HG02840 (cell line): Measurements from ENCODE around the gene HPCAL1.

ENCODE experiments used
- ATAC-seq: cut with Tn5 transposase; IDR thresholded peaks from one replicate; pipeline ENCODE4 v1.9.1; 2021; ENCODE audit warnings: mild to moderate bottlenecking, moderate library complexity, moderate number of reproducible peaks; ENCODE audit not compliant: unreplicated experiment, low FRiP score

The HPCAL1 gene

DNA sequence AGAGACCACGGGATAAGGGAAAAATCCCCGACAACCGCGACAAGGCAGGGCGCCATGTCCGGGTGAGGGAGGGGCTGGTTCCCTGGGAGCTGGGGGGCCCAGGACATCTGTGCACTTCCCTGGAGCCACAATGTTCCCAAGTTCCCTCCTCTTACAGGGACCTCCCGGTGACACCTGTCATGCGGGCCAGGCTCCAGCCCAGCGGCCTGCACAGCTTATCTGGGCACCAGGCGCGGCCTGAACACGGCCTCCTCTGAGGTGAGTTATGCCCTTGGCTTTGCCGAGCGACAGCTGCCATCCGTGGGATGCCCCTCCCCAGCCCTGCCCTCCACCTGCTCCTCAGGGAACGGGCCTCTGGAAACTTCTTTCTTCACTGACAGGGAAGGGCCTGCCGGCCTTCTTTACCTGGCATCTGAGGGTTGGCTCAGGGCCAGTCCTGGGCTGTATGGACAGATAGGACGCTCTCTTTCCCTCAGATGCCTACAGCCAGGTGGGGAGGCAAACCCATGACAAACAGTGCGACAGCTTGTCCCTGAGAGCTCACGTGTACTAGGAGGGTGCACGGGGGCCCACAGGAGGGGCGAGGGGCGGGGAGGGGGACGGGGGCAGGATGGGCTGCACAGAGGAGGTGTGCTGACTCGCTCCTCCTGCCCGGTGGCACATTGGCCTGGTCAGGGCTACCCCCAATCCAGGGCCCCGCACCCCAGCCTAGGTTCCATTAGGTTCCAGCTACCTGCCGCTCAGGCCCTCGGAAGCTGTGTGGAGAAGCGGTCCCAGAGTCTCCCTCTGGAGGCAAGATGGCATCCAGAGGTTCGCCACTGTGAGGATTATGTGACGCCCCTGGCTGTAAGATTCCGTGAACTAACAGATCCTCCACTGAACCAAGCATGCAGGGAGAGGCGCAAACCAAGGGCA lies 34.9 kb upstream of the HPCAL1 start:
- ATAC-seq = no peak

- ATAC-seq = no peak
Observed at GRCh38 chr2:10269291-10269690, 33.4 kb upstream of the HPCAL1 start.

- no peak for ATAC-seq
Observed at GRCh38 chr2:10269711-10270610, 32.7 kb upstream of the HPCAL1 start.

DNA sequence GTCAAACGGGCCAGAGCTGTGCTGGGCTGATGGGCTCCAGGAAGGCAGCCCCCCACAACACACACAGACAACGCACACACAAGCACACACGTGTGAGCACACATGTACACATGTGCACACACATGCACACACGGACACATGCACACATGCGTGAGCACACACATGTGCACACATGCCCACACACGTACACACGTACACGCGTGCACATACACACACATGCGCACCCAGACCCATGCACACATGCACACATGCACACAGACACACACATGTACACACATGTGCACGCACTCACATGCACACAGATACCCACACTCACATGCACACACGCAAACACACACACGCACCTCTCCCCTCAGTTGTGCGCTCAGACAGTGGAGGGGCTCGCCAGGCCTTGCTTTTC lies 31.2 kb upstream of the HPCAL1 start:
- ATAC-seq = no peak

DNA sequence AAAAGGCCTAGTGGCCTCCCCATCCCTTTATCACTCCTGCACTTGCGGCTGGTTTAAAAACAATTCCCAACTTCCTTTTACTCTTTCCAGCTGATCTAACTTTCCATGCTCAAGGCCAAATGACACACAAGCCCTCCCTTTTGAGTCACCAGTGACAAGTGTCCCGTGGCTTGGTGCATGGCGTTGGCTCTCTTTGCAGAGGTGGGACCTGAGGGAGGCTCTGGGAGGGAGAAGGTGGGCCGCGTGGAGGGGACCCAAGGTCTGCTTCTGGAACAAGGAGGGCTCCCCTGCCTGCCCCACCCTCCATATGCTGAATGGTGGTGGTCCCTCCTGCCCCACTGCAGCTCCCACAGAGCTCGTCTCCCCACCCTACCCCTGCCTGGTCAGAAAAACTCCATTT lies 30.8 kb upstream of the HPCAL1 start:
- no peak for ATAC-seq

- no peak for ATAC-seq
Observed at GRCh38 chr2:10272464-10272863, 30.2 kb upstream of the HPCAL1 start.

GRCh38 chr2:10273215-10274175 lies 29.2 kb upstream of the HPCAL1 start:
- no peak for ATAC-seq

DNA sequence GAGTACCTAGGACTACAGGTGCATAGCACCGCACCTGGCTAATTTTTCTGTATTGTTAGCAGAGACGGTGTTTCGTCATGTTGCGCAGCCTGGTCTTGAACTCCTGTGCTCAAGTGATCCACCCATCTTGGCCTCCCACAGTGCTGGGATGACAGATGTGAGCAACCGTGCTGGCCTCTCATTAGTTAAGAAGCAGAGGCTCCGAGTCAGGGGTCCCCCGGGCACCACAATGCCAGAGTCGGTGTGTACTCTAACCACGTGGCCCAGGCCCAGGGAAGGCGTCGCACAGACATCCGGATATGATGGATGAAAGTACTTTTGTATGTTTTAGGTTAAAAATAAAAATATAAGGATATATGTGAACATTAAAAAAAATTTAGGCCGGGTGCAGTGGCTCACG lies 28.3 kb upstream of the HPCAL1 start:
- no peak for ATAC-seq

GRCh38 chr2:10274983-10275802 lies 27.5 kb upstream of the HPCAL1 start:
- ATAC-seq = no peak

DNA sequence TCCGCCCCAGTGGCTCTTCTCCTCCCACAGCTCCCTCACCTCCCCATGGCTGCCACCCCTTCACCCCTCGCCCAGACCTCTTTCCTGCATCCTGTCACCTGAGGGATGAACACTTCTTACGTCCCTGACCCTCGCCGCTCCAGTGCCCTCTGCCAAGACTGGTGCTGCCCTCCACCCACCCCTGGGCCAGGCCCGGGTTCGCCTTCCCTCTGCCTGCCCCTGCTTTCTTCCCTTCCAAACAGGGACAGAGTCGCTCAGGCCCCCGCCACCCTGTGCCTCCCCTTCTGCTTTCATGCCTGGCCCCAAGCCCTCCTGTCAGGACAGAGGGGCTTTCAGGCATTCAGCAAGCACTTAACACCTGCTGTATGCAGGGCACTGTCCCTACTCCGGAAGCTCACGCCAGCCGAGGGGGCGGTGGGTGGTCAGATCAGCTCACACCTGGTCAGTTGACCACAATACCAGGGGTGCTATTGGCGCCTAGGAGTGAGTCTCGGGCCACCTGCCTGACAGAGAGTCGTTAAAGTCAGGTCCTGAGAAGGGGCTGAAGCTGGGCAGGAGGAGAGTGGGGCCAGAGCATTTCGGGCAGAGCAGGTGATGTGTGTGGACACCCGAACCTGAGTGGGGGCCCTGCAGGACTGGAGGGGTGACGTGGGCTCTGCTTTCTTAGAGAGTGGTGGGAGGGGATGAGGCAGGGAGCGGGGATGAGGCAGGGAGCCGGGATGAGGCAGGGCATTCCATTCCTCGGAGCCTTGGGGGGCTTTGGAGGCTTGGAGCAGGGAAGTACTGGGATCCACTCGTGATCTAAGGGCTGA lies 26.0 kb upstream of the HPCAL1 start:
- no peak for ATAC-seq

DNA sequence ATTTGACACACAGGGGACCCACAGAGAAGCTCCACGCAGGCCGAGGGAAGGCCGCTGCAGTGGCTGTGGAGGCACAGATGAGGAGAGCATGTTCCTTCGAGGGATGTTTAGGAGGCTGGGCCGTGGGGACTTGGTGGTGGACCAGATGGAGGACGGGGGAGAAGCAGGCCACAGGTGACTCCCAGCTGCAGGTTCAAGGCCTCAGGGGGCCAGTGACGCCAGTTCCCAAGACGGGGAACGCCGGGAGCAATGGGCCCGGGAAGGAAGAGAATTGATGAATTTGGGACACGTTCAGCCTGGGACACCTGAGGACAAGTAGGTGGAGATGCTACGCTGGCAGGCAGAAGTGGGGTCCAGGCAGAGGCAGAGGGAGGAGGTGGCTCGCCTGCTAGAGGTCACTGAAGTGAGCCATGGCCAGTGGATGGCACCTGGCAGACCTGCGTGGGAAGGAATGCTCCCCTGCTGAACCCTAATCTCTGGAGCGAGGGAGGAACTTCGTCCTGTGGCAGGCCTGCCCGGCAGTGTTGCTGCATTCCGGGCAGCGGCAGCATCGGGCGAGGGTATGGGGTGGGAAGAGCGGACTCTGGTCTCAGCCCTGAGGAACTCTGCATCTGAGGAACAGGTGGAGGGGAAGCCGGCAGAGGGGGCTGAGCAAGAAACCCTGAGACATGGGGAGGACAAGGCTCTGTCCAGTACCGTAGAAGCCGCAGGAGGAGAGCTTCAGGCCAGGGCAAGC lies 25.2 kb upstream of the HPCAL1 start:
- ATAC-seq = no peak

GRCh38 chr2:10278029-10278762 lies 24.5 kb upstream of the HPCAL1 start:
- ATAC-seq = no peak

DNA sequence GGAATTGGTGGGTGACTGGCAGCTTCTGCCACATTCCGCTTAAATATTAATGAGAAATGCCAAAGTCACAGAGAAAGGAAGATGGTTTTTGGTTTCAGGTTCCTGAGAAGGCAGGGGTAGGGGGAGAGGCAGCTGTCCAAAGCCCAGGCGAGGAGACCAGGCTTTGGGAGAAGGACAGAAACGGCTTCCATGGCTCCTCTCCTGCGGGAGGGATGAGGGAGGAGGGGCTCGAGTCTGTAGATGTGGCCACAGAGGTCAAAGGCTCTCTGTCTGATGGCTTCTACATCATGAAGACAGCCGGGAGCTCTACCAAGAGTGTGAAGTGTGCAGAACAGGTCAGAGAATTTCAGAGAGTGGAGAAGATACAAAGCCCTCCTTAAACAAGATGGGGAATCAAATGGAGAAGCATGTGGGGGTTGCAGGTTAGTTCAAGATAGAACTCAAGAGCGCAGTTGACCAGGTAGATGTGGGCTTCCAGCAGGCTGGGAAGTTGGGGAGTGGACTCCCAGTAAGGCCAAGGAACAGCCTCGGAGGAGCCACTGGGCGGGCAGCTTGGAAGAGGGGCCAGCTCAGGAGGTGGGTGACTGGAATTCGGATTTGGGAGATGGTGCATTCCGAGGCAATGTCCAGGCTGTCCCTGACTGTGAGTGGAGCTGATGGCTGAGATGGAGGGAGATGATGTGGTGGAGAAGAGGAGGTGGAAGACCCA lies 23.8 kb upstream of the HPCAL1 start:
- no peak for ATAC-seq

DNA sequence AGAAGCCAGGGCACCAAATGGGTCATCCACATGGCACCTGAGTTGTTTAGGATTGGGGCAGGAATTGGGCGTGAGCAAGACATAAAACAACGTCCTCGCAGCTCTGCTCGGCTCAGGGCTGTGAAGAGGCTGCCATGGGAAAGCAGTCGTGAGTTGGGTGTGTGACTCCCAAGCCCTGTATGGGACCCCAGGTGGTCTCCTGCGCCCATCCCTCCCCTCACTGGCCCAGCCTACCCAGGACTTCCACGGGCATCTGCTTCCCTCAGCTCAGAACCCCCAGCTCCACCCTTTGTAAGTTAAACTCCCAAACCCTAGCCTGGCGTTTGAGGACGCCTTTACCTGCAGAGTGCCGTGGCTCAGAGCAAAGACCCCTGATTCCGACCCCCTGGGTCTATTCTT lies 23.2 kb upstream of the HPCAL1 start:
- no peak for ATAC-seq

GRCh38 chr2:10279946-10280463 lies 22.7 kb upstream of the HPCAL1 start:
- ATAC-seq = no peak

DNA sequence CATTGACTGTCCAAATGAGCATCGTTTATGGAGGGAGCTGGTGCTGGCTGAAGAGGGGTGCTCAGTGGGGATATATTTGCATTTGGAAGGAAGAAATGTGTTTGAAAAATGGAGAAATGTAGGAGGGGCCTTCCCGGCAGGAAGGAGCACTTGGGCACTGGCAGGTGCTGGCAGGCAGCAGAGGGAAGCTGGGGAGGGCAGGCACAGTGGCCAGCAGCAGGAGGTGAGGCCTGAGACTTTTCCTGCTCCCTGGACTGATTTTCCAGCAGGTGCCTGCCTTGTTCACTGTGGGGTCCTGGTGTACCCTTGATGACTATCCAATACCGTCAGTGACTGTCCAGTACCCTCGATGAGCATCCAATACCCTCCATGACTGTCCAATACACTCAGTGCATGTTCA lies 20.8 kb upstream of the HPCAL1 start:
- no peak for ATAC-seq
